WI38 (cell line): Measurements from ENCODE around the gene UPF2.

Experiments used
- H3K4me3 ChIP-seq: 2 replicates; pipeline ENCODE4 v1.5.1; 2011; ENCODE audit warnings: low read depth, mild to moderate bottlenecking, control low read depth, low read length
- CTCF ChIP-seq: IDR thresholded peaks from 2 replicates; pipeline ENCODE4 v1.5.1; 2012; ENCODE audit warnings: low read depth, mild to moderate bottlenecking, control low read depth, low read length

The UPF2 gene

GRCh38 chr10:12061124-12061523 is 18.5 kb upstream of the UPF2 start:
- no peak overlapping the region for H3K4me3 ChIP-seq
- no peak for TF ChIP-seq CTCF

- no peak for TF ChIP-seq CTCF
- no peak overlapping the region for H3K4me3 ChIP-seq
These were observed 14.1 kb upstream of the UPF2 start for GRCh38 chr10:12056748-12057147.

- TF ChIP-seq CTCF, result no peak
- H3K4me3 ChIP-seq, result no peak overlapping the region
These were observed 13.1 kb upstream of the UPF2 start for GRCh38 chr10:12055732-12056131.

- no peak overlapping the region for H3K4me3 ChIP-seq
- no peak for TF ChIP-seq CTCF
These were observed 8.6 kb upstream of the UPF2 start for GRCh38 chr10:12051241-12051640.

GRCh38 chr10:12050528-12050927 is 7.9 kb upstream of the UPF2 start:
- no peak overlapping the region for H3K4me3 ChIP-seq
- TF ChIP-seq CTCF, result no peak

GRCh38 chr10:12048547-12048946 is 5.9 kb upstream of the UPF2 start:
- H3K4me3 ChIP-seq, result no peak overlapping the region
- no peak for TF ChIP-seq CTCF

GRCh38 chr10:12045596-12045995 is 3.0 kb upstream of the UPF2 start:
- no peak for TF ChIP-seq CTCF
- no peak overlapping the region for H3K4me3 ChIP-seq
